NCI-H1417 (cell line): ENCODE results near the gene RPIA.
"Not testable (repeated sequence)": the region's sequence is repeated elsewhere in the genome, so short reads cannot be mapped to it uniquely, and the experiment has no call there.

ENCODE experiments used
- DNase-seq, 3 experiments: peaks; one replicate each; lab custom pipeline; 2025; lab: John Stamatoyannopoulos, UW

Gene RPIA

GRCh38 chr2:88773233-88774028 is 82.0 kb downstream of the RPIA start:
- DNase-seq = not testable (repeated sequence)

- DNase-seq = not testable (repeated sequence)
Measured at GRCh38 chr2:88789213-88789612, 97.7 kb downstream of the RPIA start.

GRCh38 chr2:88795932-88796331 is 104.5 kb downstream of the RPIA start:
- not testable (repeated sequence) for DNase-seq

GRCh38 chr2:88796523-88796922 is 105.0 kb downstream of the RPIA start:
- DNase-seq = not testable (repeated sequence)

- DNase-seq = not testable (repeated sequence)
Measured at GRCh38 chr2:88797164-88797563, 105.7 kb downstream of the RPIA start.
